CD4-positive, alpha-beta T cell (primary cell): ENCODE data around the gene SLAMF9. TPM values are rescaled to one million over a fixed set of nuclear protein-coding genes. Genes with fewer than 3 reads are reported as not detected.

Experiments
- ATAC-seq: fragments of 200-7000 bp; cut with Tn5 transposase; one replicate; pipeline ENCODE4 v1.10.0; 2022; ENCODE audit warnings: mild to moderate bottlenecking; ENCODE audit not compliant: poor library complexity
- CTCF ChIA-PET: fragments of 350-600 bp; sonication (Branson Sonifier 250); formaldehyde crosslinking; loops from one replicate; lab custom pipeline; 2021; ENCODE audit warnings: antibody characterized with exemption, inconsistent platforms; lab: Charles Lee
- POLR2A ChIA-PET: fragments of 350-600 bp; sonication (Branson Sonifier 250); formaldehyde crosslinking; loops from one replicate; lab custom pipeline; 2021; ENCODE audit warnings: antibody characterized with exemption, inconsistent platforms; lab: Charles Lee
- DNase-seq, 14 experiments: peaks; one replicate each; pipeline ENCODE4 v3.0.0-alpha.2; 2013 to 2020; ENCODE audit warnings: mixed read lengths in 2 of 14
- H3K27ac ChIP-seq, 2 donors: one replicate each; pipeline versions ENCODE4 v1.5.1 to v1.7.0; 2013; ENCODE audit warnings: low read length in 2 of 2, low read depth in 1 of 2, mild to moderate bottlenecking in 1 of 2
- H3K27me3 ChIP-seq, 2 experiments: 1 replicate in 1 of 2; 2 replicates in 1 of 2; pipeline versions ENCODE4 v1.6.1 to v1.7.0; 2013; ENCODE audit warnings: low read length in 2 of 2, control low read depth in 1 of 2, mild to moderate bottlenecking in 1 of 2, moderate library complexity in 1 of 2; ENCODE audit not compliant: insufficient read depth in 2 of 2, control insufficient read depth in 1 of 2
- H3K36me3 ChIP-seq: one replicate; pipeline ENCODE4 v1.6.1; 2013; ENCODE audit warnings: low read length, control low read depth; ENCODE audit not compliant: insufficient read depth
- H3K4me1 ChIP-seq: one replicate; pipeline ENCODE4 v1.6.1; 2013; ENCODE audit warnings: low read length, control low read depth; ENCODE audit not compliant: insufficient read depth
- H3K4me3 ChIP-seq: one replicate; pipeline ENCODE4 v1.5.1; 2013; ENCODE audit warnings: mild to moderate bottlenecking, low read length, moderate library complexity
- H3K9me3 ChIP-seq, 2 experiments: 1 replicate in 1 of 2; 2 replicates in 1 of 2; pipeline versions ENCODE4 v1.6.1 to v1.7.0; 2013; ENCODE audit warnings: low read length in 2 of 2, mild to moderate bottlenecking in 2 of 2, control low read depth in 1 of 2, moderate library complexity in 1 of 2; ENCODE audit not compliant: control insufficient read depth in 1 of 2, insufficient read depth in 1 of 2
- H3K27ac Mint-ChIP-seq: one replicate; pipeline ENCODE4 v1.8.0; 2020; ENCODE audit warnings: mixed read lengths
- H3K27me3 Mint-ChIP-seq: one replicate; pipeline ENCODE4 v1.8.0; 2021; ENCODE audit warnings: mixed read lengths
- H3K36me3 Mint-ChIP-seq: one replicate; pipeline ENCODE4 v1.8.0; 2021; ENCODE audit warnings: low read depth, mixed read lengths
- H3K4me1 Mint-ChIP-seq: one replicate; pipeline ENCODE4 v1.8.0; 2021; ENCODE audit warnings: low read depth, mixed read lengths
- H3K4me3 Mint-ChIP-seq: one replicate; pipeline ENCODE4 v1.8.0; 2020; ENCODE audit warnings: mild to moderate bottlenecking, mixed read lengths
- H3K9me3 Mint-ChIP-seq: one replicate; pipeline ENCODE4 v1.8.0; 2020; ENCODE audit warnings: mixed read lengths
- intact Hi-C, 2 experiments: fragments of 100-400 bp; cut with DNase I in 1 of 2; cut with micrococcal nuclease in 1 of 2; formaldehyde crosslinking; loops; one replicate each; pipeline versions ENCODE4 v1.15.1 to v1.9.0; 2023 to 2025; cut with DNase I, micrococcal nuclease
- total RNA-seq, 174 experiments: library from RNA in 2 of 174; stranded (reverse) in 2 of 174; gene quantifications; one replicate each; pipeline ENCODE4 v1.2.3 and lab custom pipeline; 2021 to 2026
- TF ChIP-seq, protein P1 (sequence below): fragments of 200-600 bp; IDR thresholded peaks from one replicate; pipeline ENCODE4 v1.8.0; 2022; ENCODE audit warnings: antibody characterized with exemption, mild to moderate bottlenecking

Gene SLAMF9
- total RNA-seq, 2 experiments from 2014 or later: not detected

- POLR2A ChIA-PET: no interaction called here
- Histone ChIP-seq H3K27ac (no peak overlapping the region), H3K4me3 (no peak overlapping the region), H3K27me3 (no peaks in the 10 kb centered on the region), H3K36me3 (no peaks in the 10 kb centered on the region), H3K4me1 (no peaks in the 10 kb centered on the region), H3K9me3 (no peaks in the 10 kb centered on the region)
- H3K9me3 Mint-ChIP-seq: no peaks in the 10 kb centered on the region
- H3K4me1 Mint-ChIP-seq: peaks cover 6% of the 10 kb centered on the region
- DNase-seq (no peak), ATAC-seq (no peak)
- no peak overlapping the region for H3K27ac Mint-ChIP-seq
- intact Hi-C loops: no loop called here
- H3K27me3 Mint-ChIP-seq: peaks cover 26% of the 10 kb centered on the region
- CTCF ChIA-PET: no interaction called here
- no peak overlapping the region for H3K4me3 Mint-ChIP-seq
- TF ChIP-seq, protein P1, sequence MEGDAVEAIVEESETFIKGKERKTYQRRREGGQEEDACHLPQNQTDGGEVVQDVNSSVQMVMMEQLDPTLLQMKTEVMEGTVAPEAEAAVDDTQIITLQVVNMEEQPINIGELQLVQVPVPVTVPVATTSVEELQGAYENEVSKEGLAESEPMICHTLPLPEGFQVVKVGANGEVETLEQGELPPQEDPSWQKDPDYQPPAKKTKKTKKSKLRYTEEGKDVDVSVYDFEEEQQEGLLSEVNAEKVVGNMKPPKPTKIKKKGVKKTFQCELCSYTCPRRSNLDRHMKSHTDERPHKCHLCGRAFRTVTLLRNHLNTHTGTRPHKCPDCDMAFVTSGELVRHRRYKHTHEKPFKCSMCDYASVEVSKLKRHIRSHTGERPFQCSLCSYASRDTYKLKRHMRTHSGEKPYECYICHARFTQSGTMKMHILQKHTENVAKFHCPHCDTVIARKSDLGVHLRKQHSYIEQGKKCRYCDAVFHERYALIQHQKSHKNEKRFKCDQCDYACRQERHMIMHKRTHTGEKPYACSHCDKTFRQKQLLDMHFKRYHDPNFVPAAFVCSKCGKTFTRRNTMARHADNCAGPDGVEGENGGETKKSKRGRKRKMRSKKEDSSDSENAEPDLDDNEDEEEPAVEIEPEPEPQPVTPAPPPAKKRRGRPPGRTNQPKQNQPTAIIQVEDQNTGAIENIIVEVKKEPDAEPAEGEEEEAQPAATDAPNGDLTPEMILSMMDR: no peak
- no peaks in the 10 kb centered on the region for H3K36me3 Mint-ChIP-seq
Measured at GRCh38 chr1:159989581-159989980, 35.5 kb upstream of the SLAMF9 start.

DNA sequence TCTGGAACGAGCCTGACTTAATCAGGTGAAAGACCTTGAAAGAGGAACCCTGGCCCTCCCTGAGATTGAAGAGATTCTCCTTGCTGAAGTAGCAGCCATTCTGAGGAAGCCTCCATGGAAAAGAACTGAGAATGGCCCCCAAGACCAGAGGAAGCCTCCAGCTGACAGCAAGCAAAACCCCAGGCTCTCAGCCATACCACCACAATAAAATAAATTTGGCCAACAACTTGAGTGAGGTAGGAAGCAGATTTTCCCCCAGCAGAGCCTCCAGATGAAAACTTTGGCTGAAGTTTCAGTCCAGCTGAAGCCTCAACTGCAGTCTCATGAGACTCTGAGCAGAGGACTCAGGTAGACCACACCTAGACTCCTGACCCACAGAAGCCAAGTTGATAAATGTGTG, 34.0 kb upstream of the SLAMF9 start:
- Histone ChIP-seq H3K4me3 (no peak overlapping the region), H3K27me3 (no peaks in the 10 kb centered on the region), H3K27ac (no peak overlapping the region), H3K9me3 (no peaks in the 10 kb centered on the region), H3K36me3 (no peaks in the 10 kb centered on the region), H3K4me1 (no peaks in the 10 kb centered on the region)
- no peak overlapping the region for H3K4me3 Mint-ChIP-seq
- CTCF ChIA-PET: no interaction called here
- POLR2A ChIA-PET: no interaction called here
- peaks cover 30% of the 10 kb centered on the region for H3K27me3 Mint-ChIP-seq
- ATAC-seq: no peak
- no peaks in the 10 kb centered on the region for H3K36me3 Mint-ChIP-seq
- TF ChIP-seq, protein P1: no peak
- peaks cover 6% of the 10 kb centered on the region for H3K4me1 Mint-ChIP-seq
- DNase-seq: no peak
- intact Hi-C loops: no loop called here
- H3K27ac Mint-ChIP-seq: no peak overlapping the region
- no peaks in the 10 kb centered on the region for H3K9me3 Mint-ChIP-seq

DNA sequence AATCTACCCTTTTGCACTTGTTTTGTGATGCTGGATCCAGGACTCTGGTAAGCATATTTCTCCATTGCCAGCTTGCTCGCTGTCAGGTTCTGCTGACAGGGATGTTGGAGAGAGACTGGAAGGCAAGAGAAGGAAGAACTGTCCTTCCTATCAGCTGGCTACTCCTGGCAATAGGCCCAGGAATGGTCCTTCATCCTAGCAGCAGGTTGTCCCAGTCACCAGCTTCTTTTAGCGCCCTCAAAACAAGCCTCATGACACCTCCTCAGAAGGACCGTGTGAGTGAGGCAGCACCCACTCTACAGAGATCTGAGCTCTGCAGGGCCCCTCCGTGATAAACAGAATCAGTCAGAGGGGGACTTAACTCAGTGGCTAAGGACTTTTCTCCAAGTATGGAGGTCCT, 33.1 kb upstream of the SLAMF9 start:
- CTCF ChIA-PET: no interaction called here
- H3K27me3 Mint-ChIP-seq: peaks cover 34% of the 10 kb centered on the region

More for the DNA sequence above, 33.1 kb upstream of the SLAMF9 start:
- ATAC-seq (no peak), DNase-seq (no peak)
- H3K27me3 ChIP-seq: no peaks in the 10 kb centered on the region
- no peak overlapping the region for H3K27ac Mint-ChIP-seq
- H3K9me3 Mint-ChIP-seq: no peaks in the 10 kb centered on the region
- no peak overlapping the region for H3K27ac ChIP-seq
- no peaks in the 10 kb centered on the region for H3K4me1 ChIP-seq
- no peak overlapping the region for H3K4me3 ChIP-seq
- H3K36me3 Mint-ChIP-seq: no peaks in the 10 kb centered on the region
- POLR2A ChIA-PET: no interaction called here
- H3K4me3 Mint-ChIP-seq: no peak overlapping the region
- peaks cover 6% of the 10 kb centered on the region for H3K4me1 Mint-ChIP-seq
- no peaks in the 10 kb centered on the region for H3K9me3 ChIP-seq
- H3K36me3 ChIP-seq: no peaks in the 10 kb centered on the region
- TF ChIP-seq, protein P1: no peak
- intact Hi-C loops: no loop called here
